Neural progenitor cell (in vitro differentiated cells): ENCODE results near the gene CREBL2. TPM values are rescaled to one million over a fixed set of nuclear protein-coding genes. Genes with fewer than 3 reads are reported as not detected.

ENCODE experiments used
- DNase-seq: peaks from one replicate; pipeline ENCODE4 v3.0.0-alpha.2; 2016; ENCODE audit warnings: low spot score
- H2AFZ ChIP-seq: fragments of 200-600 bp; sonication (generic); replicated peaks from 2 replicates; pipeline ENCODE4 v1.6.1; 2016; ENCODE audit warnings: antibody characterized with exemption
- H3F3A ChIP-seq: fragments of 200-600 bp; sonication (generic); 2 replicates; pipeline ENCODE4 v1.6.1; 2016; ENCODE audit warnings: antibody characterized with exemption, low read depth
- H3K27ac ChIP-seq: fragments of 200-600 bp; sonication (generic); 2 replicates; pipeline ENCODE4 v1.5.1; 2016; ENCODE audit warnings: mild to moderate bottlenecking
- H3K27me3 ChIP-seq: fragments of 200-600 bp; sonication (generic); 2 replicates; pipeline ENCODE4 v1.6.1; 2016; ENCODE audit warnings: mild to moderate bottlenecking, moderate library complexity
- H3K36me3 ChIP-seq: fragments of 200-600 bp; sonication (generic); 2 replicates; pipeline ENCODE4 v1.5.1; 2016
- H3K4me1 ChIP-seq: fragments of 200-600 bp; sonication (generic); 2 replicates; pipeline ENCODE4 v1.6.1; 2016; ENCODE audit warnings: mixed run types
- H3K4me2 ChIP-seq: fragments of 200-600 bp; sonication (generic); 2 replicates; pipeline ENCODE4 v1.6.1; 2016
- H3K4me3 ChIP-seq: fragments of 200-600 bp; sonication (generic); 2 replicates; pipeline ENCODE4 v1.5.1; 2016
- H3K79me2 ChIP-seq: fragments of 200-600 bp; sonication (generic); 2 replicates; pipeline ENCODE4 v1.6.1; 2016; ENCODE audit warnings: low read depth
- H3K9ac ChIP-seq: fragments of 200-600 bp; sonication (generic); 2 replicates; pipeline ENCODE4 v1.6.1; 2016
- H3K9me3 ChIP-seq: fragments of 200-600 bp; sonication (generic); 2 replicates; pipeline ENCODE4 v1.5.1; 2016; ENCODE audit warnings: low read depth
- H4K20me1 ChIP-seq: fragments of 200-600 bp; sonication (generic); 2 replicates; pipeline ENCODE4 v1.6.1; 2016; ENCODE audit warnings: low read depth
- H3K27ac Mint-ChIP-seq: 3 replicates; pipeline ENCODE4 v1.8.0; 2021; ENCODE audit warnings: mixed read lengths
- H3K27me3 Mint-ChIP-seq: 2 replicates; pipeline ENCODE4 v1.8.0; 2022; ENCODE audit warnings: low read depth, mild to moderate bottlenecking, inconsistent platforms, moderate library complexity, mixed read lengths; ENCODE audit not compliant: insufficient read depth
- H3K36me3 Mint-ChIP-seq: 3 replicates; pipeline ENCODE4 v1.8.0; 2021; ENCODE audit warnings: mixed read lengths
- H3K4me1 Mint-ChIP-seq: 3 replicates; pipeline ENCODE4 v1.8.0; 2021; ENCODE audit warnings: mixed read lengths
- H3K4me3 Mint-ChIP-seq: 3 replicates; pipeline ENCODE4 v1.8.0; 2021; ENCODE audit warnings: mild to moderate bottlenecking, moderate library complexity, mixed read lengths
- H3K9me3 Mint-ChIP-seq: 3 replicates; pipeline ENCODE4 v1.8.0; 2020; ENCODE audit warnings: mixed read lengths
- CTCF ChIP-seq: fragments of 200-600 bp; sonication (generic); IDR thresholded peaks from 2 replicates; pipeline ENCODE4 v1.5.1; 2017; ENCODE audit warnings: antibody characterized with exemption, mild to moderate bottlenecking
- EZH2 ChIP-seq: fragments of 200-600 bp; sonication (generic); IDR thresholded peaks from 2 replicates; pipeline ENCODE4 v1.6.1; 2017; ENCODE audit warnings: antibody characterized with exemption, mild to moderate bottlenecking, moderate library complexity
- EZH2phosphoT487 ChIP-seq: fragments of 200-600 bp; sonication (generic); IDR thresholded peaks from 2 replicates; pipeline ENCODE4 v1.6.1; 2017; ENCODE audit warnings: antibody characterized with exemption
- total RNA-seq: library from RNA; depleted of rRNA; stranded (reverse); fragments of >200 nt; gene quantifications from 2 replicates; pipeline ENCODE4 v1.2.3, GENCODE V29; 2015; ENCODE audit warnings: low replicate concordance

Gene CREBL2
- total RNA-seq, 1 donor from 2014 or later: 31.4 TPM

GRCh38 chr12:12628013-12628412 lies 16.3 kb downstream of the CREBL2 start:
- H3F3A ChIP-seq: peaks cover 17% of the 10 kb centered on the region
- no peaks in the 10 kb centered on the region for H3K36me3 ChIP-seq
- peaks cover 28% of the 10 kb centered on the region for H3K79me2 ChIP-seq
- H3K27me3 ChIP-seq: no peaks in the 10 kb centered on the region
- H3K9ac ChIP-seq: no peak overlapping the region
- peaks cover 7% of the 10 kb centered on the region for H4K20me1 ChIP-seq
- H3K27me3 Mint-ChIP-seq: no peaks in the 10 kb centered on the region
- no peak overlapping the region for H3K4me2 ChIP-seq
- peaks cover 11% of the 10 kb centered on the region for H3K36me3 Mint-ChIP-seq
- no peak overlapping the region for H2AFZ ChIP-seq
- no peak overlapping the region for H3K4me3 ChIP-seq
- no peaks in the 10 kb centered on the region for H3K9me3 ChIP-seq
- H3K4me1 ChIP-seq: peaks cover 10% of the 10 kb centered on the region
- H3K27ac ChIP-seq: no peak overlapping the region
- peaks cover 7% of the 10 kb centered on the region for H3K9me3 Mint-ChIP-seq
- H3K4me1 Mint-ChIP-seq: peaks cover 5% of the 10 kb centered on the region
- H3K27ac Mint-ChIP-seq: no peak overlapping the region
- no peak overlapping the region for H3K4me3 Mint-ChIP-seq
- no peak for TF ChIP-seq EZH2phosphoT487
- no peak for TF ChIP-seq EZH2
- no peak for TF ChIP-seq CTCF
- DNase-seq: no peak

GRCh38 chr12:12630850-12631249 lies 19.2 kb downstream of the CREBL2 start:
- Mint-ChIP-seq H3K27ac (no peak overlapping the region), H3K4me1 (peaks cover 5% of the 10 kb centered on the region), H3K4me3 (no peak overlapping the region), H3K27me3 (no peaks in the 10 kb centered on the region), H3K9me3 (peaks cover 2% of the 10 kb centered on the region), H3K36me3 (peaks cover 8% of the 10 kb centered on the region)
- no peak overlapping the region for H3K27ac ChIP-seq
- no peaks in the 10 kb centered on the region for H3K4me1 ChIP-seq
- H4K20me1 ChIP-seq: no peaks in the 10 kb centered on the region
- H3K4me3 ChIP-seq: no peak overlapping the region
- H3K9me3 ChIP-seq: no peaks in the 10 kb centered on the region
- no peaks in the 10 kb centered on the region for H3K27me3 ChIP-seq
- peaks cover 25% of the 10 kb centered on the region for H3K79me2 ChIP-seq
- H3K9ac ChIP-seq: no peak overlapping the region
- H3F3A ChIP-seq: no peaks in the 10 kb centered on the region
- no peak for DNase-seq
- no peak overlapping the region for H3K4me2 ChIP-seq
- H3K36me3 ChIP-seq: no peaks in the 10 kb centered on the region
- no peak overlapping the region for H2AFZ ChIP-seq
- TF ChIP-seq EZH2phosphoT487 (no peak), CTCF (no peak), EZH2 (no peak)

GRCh38 chr12:12635651-12636050 lies 24.0 kb downstream of the CREBL2 start:
- H3K4me1 Mint-ChIP-seq: no peaks in the 10 kb centered on the region
- Histone ChIP-seq H3F3A (no peaks in the 10 kb centered on the region), H3K9ac (no peak overlapping the region), H3K4me3 (no peak overlapping the region), H3K79me2 (peaks cover 9% of the 10 kb centered on the region), H4K20me1 (no peaks in the 10 kb centered on the region), H3K4me1 (no peaks in the 10 kb centered on the region), H3K36me3 (peaks cover 21% of the 10 kb centered on the region), H3K4me2 (no peak overlapping the region), H3K9me3 (peaks cover 4% of the 10 kb centered on the region), H3K27me3 (no peaks in the 10 kb centered on the region), H2AFZ (no peak overlapping the region), H3K27ac (no peak overlapping the region)
- peaks cover 33% of the 10 kb centered on the region for H3K36me3 Mint-ChIP-seq
- no peak overlapping the region for H3K27ac Mint-ChIP-seq
- TF ChIP-seq EZH2phosphoT487 (no peak), CTCF (no peak), EZH2 (no peak)
- DNase-seq: no peak
- H3K9me3 Mint-ChIP-seq: peaks cover 12% of the 10 kb centered on the region
- peaks cover 5% of the 10 kb centered on the region for H3K27me3 Mint-ChIP-seq
- H3K4me3 Mint-ChIP-seq: no peak overlapping the region
